ENCODE measurements around the gene SFMBT2. TPM values are rescaled to one million over a fixed set of nuclear protein-coding genes. Genes with fewer than 3 reads are reported as not detected.
A peak's percentile ranks its signal among the peaks of the same experiment; 100 is the strongest.

The SFMBT2 gene
- total and polyA plus RNA-seq, 2 of the 4 experiments (the other 2 are of a cell fraction), result 0.70 to 1.3 TPM

DNA sequence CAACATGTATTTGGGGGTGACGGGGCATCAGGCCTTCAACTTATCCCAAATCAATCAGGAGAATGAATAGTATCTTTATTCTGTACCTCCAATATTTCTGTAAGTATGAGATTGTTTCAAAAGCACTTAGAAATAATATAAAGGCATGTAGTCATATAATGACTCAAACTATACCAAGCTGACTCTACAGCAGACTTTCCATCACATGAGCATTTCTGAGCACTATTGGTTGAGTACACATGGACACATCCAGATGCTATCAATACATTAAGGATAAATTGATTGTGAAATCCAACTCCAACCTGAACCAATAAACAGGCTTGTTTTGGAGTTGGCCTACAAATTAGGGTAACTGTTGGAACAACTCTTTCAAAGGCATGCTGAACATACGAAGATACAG, 229.4 kb downstream of the SFMBT2 start:
- no peaks in the 10 kb centered on the region for H3K36me3 ChIP-seq (ENCODE audit: control insufficient read depth, insufficient read depth, low read length)
- H3K9ac ChIP-seq (ENCODE audit: low read depth, low read length), result no peak overlapping the region
- H2BK120ac ChIP-seq (ENCODE audit: low read depth, low read length), result no peak overlapping the region
- intact Hi-C loops (cut with micrococcal nuclease) (no loop called here), dilution Hi-C loops (cut with HindIII; ENCODE audit: low sequenced_read_pairs, unreplicated experiment) (no loop called here), in situ Hi-C loops (cut with MboI; ENCODE audit: low sequenced_read_pairs) (no loop called here)
- H3K14ac ChIP-seq (replicated peaks; ENCODE audit: low read depth, low read length), result no peak overlapping the region
- no peaks in the 10 kb centered on the region for H3K79me1 ChIP-seq (ENCODE audit: low read depth in 1 of 2, low read length in 2 of 2)
- no peak overlapping the region for H4K5ac ChIP-seq (ENCODE audit: low read depth, low read length)
- ChIA-PET POLR2A (ENCODE audit: unreplicated experiment) (no interaction called here), CTCF (no interaction called here)
- no peak overlapping the region for H3K4me3 ChIP-seq (ENCODE audit: insufficient read depth, low read depth, low read length)
- H2AK9ac ChIP-seq (replicated peaks; ENCODE audit: low read depth, low read length, poor library complexity), result no peak overlapping the region
- BruUV-seq (replicated peaks), result no TSS peak
- H3K4me1 ChIP-seq (ENCODE audit: control insufficient read depth, insufficient read depth, low read length), result no peaks in the 10 kb centered on the region
- no peak overlapping the region for H3K4me2 ChIP-seq (ENCODE audit: low read depth, low read length)
- H3K27ac ChIP-seq (ENCODE audit: insufficient read depth, low read length), result no peak overlapping the region
- ATAC-seq (ENCODE audit: low read depth) (no peak), DNase-seq (no peak)
- H3K9me1 ChIP-seq (ENCODE audit: insufficient read depth, low read length), result no peaks in the 10 kb centered on the region
- H4K91ac ChIP-seq (ENCODE audit: insufficient read depth, low read depth, low read length), result no peak overlapping the region
- H2AFZ ChIP-seq (replicated peaks; ENCODE audit: low read length, poor library complexity), result no peak overlapping the region
- H2BK5ac ChIP-seq (ENCODE audit: low read depth, low read length, poor library complexity, severe bottlenecking), result no peak overlapping the region
- no peak overlapping the region for H2AK5ac ChIP-seq (ENCODE audit: low read depth, low read length)
- H4K20me1 ChIP-seq (ENCODE audit: insufficient read depth, low read length), result no peaks in the 10 kb centered on the region
- TF ChIP-seq CEBPB (IDR thresholded peaks at IDR 0.05; ENCODE audit: low read depth, low read length) (peak; percentile 36; the same call in 1 of the 2 replicates), CHD1 (IDR thresholded peaks at IDR 0.05; ENCODE audit: low read depth, low read length) (no peak), FOS (IDR thresholded peaks at IDR 0.05; ENCODE audit: low read depth, low read length) (no peak), CTCF (conservative IDR thresholded peaks at IDR 0.05; ENCODE audit: low read depth, low read length) (no peak), MAZ (IDR thresholded peaks at IDR 0.05; ENCODE audit: borderline replicate concordance, low read depth, low read length) (no peak), RCOR1 (IDR thresholded peaks at IDR 0.05; ENCODE audit: insufficient replicate concordance, low read length) (no peak)
- no peak overlapping the region for H3K18ac ChIP-seq (ENCODE audit: low read depth, low read length)
- H2BK15ac ChIP-seq (ENCODE audit: low read depth, low read length), result no peak overlapping the region
- no peak overlapping the region for H4K8ac ChIP-seq (ENCODE audit: low read depth in 2 of 2, low read length in 2 of 2)
- no peaks in the 10 kb centered on the region for H3K27me3 ChIP-seq (ENCODE audit: control insufficient read depth, insufficient read depth, low read length)
- H3K4ac ChIP-seq (ENCODE audit: low read depth, low read length), result no peak overlapping the region
- H2BK20ac ChIP-seq (ENCODE audit: low read depth, low read length), result no peak overlapping the region
- H3K23ac ChIP-seq (ENCODE audit: low read depth, low read length), result no peak overlapping the region
- no peak overlapping the region for H3K56ac ChIP-seq (ENCODE audit: extremely low read depth, insufficient read depth, low read length)
- peaks cover 2% of the 10 kb centered on the region; the same call in 1 of the 2 replicates for H3K9me3 ChIP-seq (ENCODE audit: control insufficient read depth, insufficient read depth, low read length)
- no CpG with 5 or more reads among the region's 2 CpGs for WGBS, 2 experiments (ENCODE audit: extremely low coverage in 2 of 2, insufficient read length in 1 of 2)

Data from IMR-90 (cell line).